ENCODE results near the gene SAAL1.
"Not testable (repeated sequence)": the region's sequence is repeated elsewhere in the genome, so short reads cannot be mapped to it uniquely, and the experiment has no call there.

The SAAL1 gene

DNA sequence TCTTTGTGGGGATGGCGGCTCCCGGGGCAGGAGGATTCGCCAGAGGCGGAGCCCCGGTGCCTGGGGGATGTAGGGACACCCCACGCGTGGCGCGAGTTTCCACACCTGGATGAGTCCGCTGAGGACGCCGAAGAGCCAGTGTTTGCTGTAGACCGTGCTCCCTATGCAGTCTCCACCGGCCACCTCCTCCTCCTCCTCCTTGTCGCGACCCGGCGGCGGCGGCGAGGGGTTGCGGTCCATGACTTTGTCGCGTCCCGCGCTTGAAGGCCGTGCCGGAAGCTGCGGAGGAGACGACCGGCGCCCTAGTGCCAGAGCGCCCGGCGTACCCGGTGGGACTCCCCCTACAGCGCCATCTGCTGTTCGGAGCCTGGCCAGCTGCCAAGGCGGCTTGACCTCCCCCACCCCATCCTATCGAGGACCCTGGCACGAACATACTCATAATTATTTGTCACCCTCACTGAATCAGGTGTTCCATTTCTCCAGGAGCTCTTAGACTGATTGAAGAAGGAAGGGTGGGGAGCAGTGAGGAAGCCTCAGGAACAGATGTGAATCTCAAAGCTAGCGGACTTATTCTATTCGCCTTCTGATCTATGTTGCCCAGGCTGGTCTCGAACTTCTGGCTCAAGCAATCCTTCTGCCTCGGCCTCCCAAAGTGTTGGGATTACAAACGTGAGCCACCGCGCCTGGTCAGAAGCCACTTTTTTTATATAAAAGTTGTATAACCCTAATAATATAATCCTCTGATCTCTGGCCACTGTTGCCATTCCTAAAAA, at the start of gene SAAL1:
SAAL1 (minus strand) TSS at position 281 of the 773 bp plus-strand sequence; CDS start at position 240, 41 bp downstream.
- Histone ChIP-seq H3K27me3 (ENCODE audit: control insufficient read depth in 1 of 2, insufficient read depth in 2 of 2, low read length in 2 of 2) (peaks cover 0 to 5% of the 10 kb centered on the region in 2 donors), H3K4me1 (ENCODE audit: control insufficient read depth, insufficient read depth, low read length) (peaks cover 6% of the 10 kb centered on the region), H3K4me3 (ENCODE audit: low read length in 2 of 2) (peak within 1 kb of the TSS; percentile 84 to 92), H3K9ac (ENCODE audit: low read length in 2 of 2) (peak within 1 kb of the TSS; percentile 87 to 93), H3K36me3 (ENCODE audit: control insufficient read depth in 2 of 2, insufficient read depth in 2 of 2, low read length in 2 of 2) (peaks cover 2 to 7% of the 10 kb centered on the region in 2 donors), H3K9me3 (ENCODE audit: control insufficient read depth in 2 of 2, low read length in 2 of 2) (no peaks in the 10 kb centered on the region), H3K27ac (ENCODE audit: low read length) (peak within 1 kb of the TSS; percentile 18)

GRCh38 chr11:18151581-18151980, 45.7 kb upstream of the SAAL1 start:
- Histone ChIP-seq H3K36me3 (ENCODE audit: control insufficient read depth in 2 of 2, insufficient read depth in 2 of 2, low read length in 2 of 2) (no peaks in the 10 kb centered on the region), H3K9me3 (ENCODE audit: control insufficient read depth in 2 of 2, low read length in 2 of 2) (no peaks in the 10 kb centered on the region), H3K9ac (ENCODE audit: low read length in 2 of 2) (no peak overlapping the region), H3K27ac (ENCODE audit: low read length) (no peak overlapping the region), H3K27me3 (ENCODE audit: control insufficient read depth in 1 of 2, insufficient read depth in 2 of 2, low read length in 2 of 2) (peaks cover 0 to 6% of the 10 kb centered on the region in 2 donors), H3K4me1 (ENCODE audit: control insufficient read depth, insufficient read depth, low read length) (no peaks in the 10 kb centered on the region), H3K4me3 (ENCODE audit: low read length in 2 of 2) (no peak overlapping the region)

GRCh38 chr11:18145837-18146236, 40.0 kb upstream of the SAAL1 start:
- Histone ChIP-seq H3K9me3 (ENCODE audit: control insufficient read depth in 2 of 2, low read length in 2 of 2) (no peaks in the 10 kb centered on the region), H3K4me1 (ENCODE audit: control insufficient read depth, insufficient read depth, low read length) (no peaks in the 10 kb centered on the region), H3K27me3 (ENCODE audit: control insufficient read depth in 1 of 2, insufficient read depth in 2 of 2, low read length in 2 of 2) (peaks cover 2 to 7% of the 10 kb centered on the region in 2 donors), H3K9ac (ENCODE audit: low read length in 2 of 2) (no peak overlapping the region), H3K4me3 (ENCODE audit: low read length in 2 of 2) (no peak overlapping the region), H3K36me3 (ENCODE audit: control insufficient read depth in 2 of 2, insufficient read depth in 2 of 2, low read length in 2 of 2) (no peaks in the 10 kb centered on the region), H3K27ac (ENCODE audit: low read length) (no peak overlapping the region)

- Histone ChIP-seq H3K27ac (ENCODE audit: low read length) (no peak overlapping the region), H3K4me1 (ENCODE audit: control insufficient read depth, insufficient read depth, low read length) (no peaks in the 10 kb centered on the region), H3K9ac (ENCODE audit: low read length in 2 of 2) (no peak overlapping the region), H3K27me3 (ENCODE audit: control insufficient read depth in 1 of 2, insufficient read depth in 2 of 2, low read length in 2 of 2) (peaks cover 2 to 7% of the 10 kb centered on the region in 2 donors), H3K4me3 (ENCODE audit: low read length in 2 of 2) (no peak overlapping the region), H3K36me3 (ENCODE audit: control insufficient read depth in 2 of 2, insufficient read depth in 2 of 2, low read length in 2 of 2) (no peaks in the 10 kb centered on the region), H3K9me3 (ENCODE audit: control insufficient read depth in 2 of 2, low read length in 2 of 2) (no peaks in the 10 kb centered on the region)
These were observed 39.1 kb upstream of the SAAL1 start for GRCh38 chr11:18145025-18145424.

GRCh38 chr11:18144243-18144642, 38.4 kb upstream of the SAAL1 start:
- H3K4me1 ChIP-seq (ENCODE audit: control insufficient read depth, insufficient read depth, low read length) = no peaks in the 10 kb centered on the region
- H3K9ac ChIP-seq (ENCODE audit: low read length in 2 of 2) = no peak overlapping the region
- H3K27ac ChIP-seq (ENCODE audit: low read length) = no peak overlapping the region
- peaks cover 2 to 9% of the 10 kb centered on the region in 2 donors for H3K27me3 ChIP-seq (ENCODE audit: control insufficient read depth in 1 of 2, insufficient read depth in 2 of 2, low read length in 2 of 2)
- no peaks in the 10 kb centered on the region for H3K9me3 ChIP-seq (ENCODE audit: control insufficient read depth in 2 of 2, low read length in 2 of 2)
- no peaks in the 10 kb centered on the region for H3K36me3 ChIP-seq (ENCODE audit: control insufficient read depth in 2 of 2, insufficient read depth in 2 of 2, low read length in 2 of 2)
- no peak overlapping the region for H3K4me3 ChIP-seq (ENCODE audit: low read length in 2 of 2)

- no peak overlapping the region for H3K4me3 ChIP-seq (ENCODE audit: low read length in 2 of 2)
- peaks cover 2% of the 10 kb centered on the region in 2 donors for H3K27me3 ChIP-seq (ENCODE audit: control insufficient read depth in 1 of 2, insufficient read depth in 2 of 2, low read length in 2 of 2)
- H3K4me1 ChIP-seq (ENCODE audit: control insufficient read depth, insufficient read depth, low read length) = no peaks in the 10 kb centered on the region
- no peak overlapping the region for H3K9ac ChIP-seq (ENCODE audit: low read length in 2 of 2)
- no peaks in the 10 kb centered on the region for H3K36me3 ChIP-seq (ENCODE audit: control insufficient read depth in 2 of 2, insufficient read depth in 2 of 2, low read length in 2 of 2)
- H3K27ac ChIP-seq (ENCODE audit: low read length) = no peak overlapping the region
- H3K9me3 ChIP-seq (ENCODE audit: control insufficient read depth in 2 of 2, low read length in 2 of 2) = no peaks in the 10 kb centered on the region
These were observed 34.3 kb upstream of the SAAL1 start for GRCh38 chr11:18140145-18140544.

DNA sequence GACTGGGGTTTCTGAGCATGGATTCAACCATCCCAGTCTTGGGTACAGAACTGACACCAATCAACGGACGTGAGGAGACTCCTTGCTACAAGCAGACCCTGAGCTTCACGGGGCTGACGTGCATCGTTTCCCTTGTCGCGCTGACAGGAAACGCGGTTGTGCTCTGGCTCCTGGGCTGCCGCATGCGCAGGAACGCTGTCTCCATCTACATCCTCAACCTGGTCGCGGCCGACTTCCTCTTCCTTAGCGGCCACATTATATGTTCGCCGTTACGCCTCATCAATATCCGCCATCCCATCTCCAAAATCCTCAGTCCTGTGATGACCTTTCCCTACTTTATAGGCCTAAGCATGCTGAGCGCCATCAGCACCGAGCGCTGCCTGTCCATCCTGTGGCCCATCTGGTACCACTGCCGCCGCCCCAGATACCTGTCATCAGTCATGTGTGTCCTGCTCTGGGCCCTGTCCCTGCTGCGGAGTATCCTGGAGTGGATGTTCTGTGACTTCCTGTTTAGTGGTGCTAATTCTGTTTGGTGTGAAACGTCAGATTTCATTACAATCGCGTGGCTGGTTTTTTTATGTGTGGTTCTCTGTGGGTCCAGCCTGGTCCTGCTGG, 31.4 kb upstream of the SAAL1 start:
- no peaks in the 10 kb centered on the region for H3K36me3 ChIP-seq (ENCODE audit: control insufficient read depth in 2 of 2, insufficient read depth in 2 of 2, low read length in 2 of 2)
- no peak overlapping the region for H3K27ac ChIP-seq (ENCODE audit: low read length)
- H3K9me3 ChIP-seq (ENCODE audit: control insufficient read depth in 2 of 2, low read length in 2 of 2) = no peaks in the 10 kb centered on the region
- peaks cover 0 to 2% of the 10 kb centered on the region in 2 donors for H3K27me3 ChIP-seq (ENCODE audit: control insufficient read depth in 1 of 2, insufficient read depth in 2 of 2, low read length in 2 of 2)
- H3K4me1 ChIP-seq (ENCODE audit: control insufficient read depth, insufficient read depth, low read length) = no peaks in the 10 kb centered on the region
- H3K4me3 ChIP-seq (ENCODE audit: low read length in 2 of 2) = no peak overlapping the region
- no peak overlapping the region for H3K9ac ChIP-seq (ENCODE audit: low read length in 2 of 2)

GRCh38 chr11:18135308-18135707, 29.4 kb upstream of the SAAL1 start:
- H3K27me3 ChIP-seq (ENCODE audit: control insufficient read depth in 1 of 2, insufficient read depth in 2 of 2, low read length in 2 of 2) = peaks cover 0 to 2% of the 10 kb centered on the region in 2 donors
- H3K9me3 ChIP-seq (ENCODE audit: control insufficient read depth in 2 of 2, low read length in 2 of 2) = no peaks in the 10 kb centered on the region
- H3K4me3 ChIP-seq (ENCODE audit: low read length in 2 of 2) = no peak overlapping the region
- no peaks in the 10 kb centered on the region for H3K4me1 ChIP-seq (ENCODE audit: control insufficient read depth, insufficient read depth, low read length)
- no peak overlapping the region for H3K27ac ChIP-seq (ENCODE audit: low read length)
- H3K36me3 ChIP-seq (ENCODE audit: control insufficient read depth in 2 of 2, insufficient read depth in 2 of 2, low read length in 2 of 2) = no peaks in the 10 kb centered on the region
- H3K9ac ChIP-seq (ENCODE audit: low read length in 2 of 2) = no peak overlapping the region

DNA sequence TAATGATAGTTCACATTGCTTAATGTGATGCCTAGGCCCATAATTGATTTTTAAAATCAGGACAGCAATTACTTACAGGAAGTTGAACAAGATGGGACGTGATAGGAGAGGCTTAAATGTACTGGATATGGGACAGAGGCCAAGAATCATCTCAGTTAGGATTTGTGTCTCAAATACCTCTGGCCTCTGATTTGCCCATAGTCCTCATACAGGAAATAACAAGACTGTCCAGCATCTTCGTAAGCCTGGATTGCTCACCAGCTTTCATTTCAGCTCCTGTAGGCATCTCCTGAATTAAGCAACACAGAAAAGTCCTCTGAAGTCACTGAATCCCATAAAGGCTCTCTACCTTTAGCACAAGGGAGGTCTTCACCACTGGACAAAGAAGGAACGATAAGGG, 26.5 kb upstream of the SAAL1 start, which contains the start of gene MRGPRX3:
MRGPRX3 (plus strand) TSS at position 231 of the 400 bp plus-strand sequence. CDS start 4,632 bp downstream, outside the sequence.
- Histone ChIP-seq H3K36me3 (ENCODE audit: control insufficient read depth in 2 of 2, insufficient read depth in 2 of 2, low read length in 2 of 2) (no peaks in the 10 kb centered on the region), H3K27ac (ENCODE audit: low read length) (no peak within 1 kb of the TSS), H3K27me3 (ENCODE audit: control insufficient read depth in 1 of 2, insufficient read depth in 2 of 2, low read length in 2 of 2) (no peaks in the 10 kb centered on the region), H3K4me3 (ENCODE audit: low read length in 2 of 2) (no peak within 1 kb of the TSS), H3K4me1 (ENCODE audit: control insufficient read depth, insufficient read depth, low read length) (no peaks in the 10 kb centered on the region), H3K9me3 (ENCODE audit: control insufficient read depth in 2 of 2, low read length in 2 of 2) (no peaks in the 10 kb centered on the region), H3K9ac (ENCODE audit: low read length in 2 of 2) (no peak within 1 kb of the TSS)

DNA sequence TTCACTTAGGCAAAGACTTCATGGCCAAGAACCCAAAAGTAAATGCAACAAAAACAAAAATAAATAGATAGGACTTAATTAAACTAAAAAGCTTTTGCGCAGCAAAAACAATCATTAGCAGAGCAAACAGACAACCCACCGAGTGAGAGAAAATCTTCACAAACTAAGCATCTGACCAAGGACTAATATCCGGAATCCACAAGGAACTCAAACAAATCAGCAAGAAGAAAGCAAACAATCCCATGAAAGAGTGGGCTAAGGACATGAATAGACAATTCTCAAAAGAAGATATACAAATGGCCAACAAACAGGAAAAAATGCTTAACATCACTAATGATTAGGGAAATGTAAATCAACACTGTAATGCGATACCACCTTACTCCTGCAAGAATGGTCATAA, 25.2 kb upstream of the SAAL1 start:
- H3K9ac ChIP-seq (ENCODE audit: low read length in 2 of 2); H3K27ac ChIP-seq (ENCODE audit: low read length); H3K36me3 ChIP-seq (ENCODE audit: control insufficient read depth in 2 of 2, insufficient read depth in 2 of 2, low read length in 2 of 2); H3K27me3 ChIP-seq (ENCODE audit: control insufficient read depth in 1 of 2, insufficient read depth in 2 of 2, low read length in 2 of 2); H3K4me1 ChIP-seq (ENCODE audit: control insufficient read depth, insufficient read depth, low read length); H3K9me3 ChIP-seq (ENCODE audit: control insufficient read depth in 2 of 2, low read length in 2 of 2); H3K4me3 ChIP-seq (ENCODE audit: low read length in 2 of 2): not testable (repeated sequence)

- H3K4me1 ChIP-seq (ENCODE audit: control insufficient read depth, insufficient read depth, low read length); H3K36me3 ChIP-seq (ENCODE audit: control insufficient read depth in 2 of 2, insufficient read depth in 2 of 2, low read length in 2 of 2); H3K27me3 ChIP-seq (ENCODE audit: control insufficient read depth in 1 of 2, insufficient read depth in 2 of 2, low read length in 2 of 2); H3K27ac ChIP-seq (ENCODE audit: low read length); H3K4me3 ChIP-seq (ENCODE audit: low read length in 2 of 2); H3K9ac ChIP-seq (ENCODE audit: low read length in 2 of 2); H3K9me3 ChIP-seq (ENCODE audit: control insufficient read depth in 2 of 2, low read length in 2 of 2): not testable (repeated sequence)
These were observed 15.5 kb upstream of the SAAL1 start for GRCh38 chr11:18121331-18121828.

Data from stomach smooth muscle (tissue), 2 donors.